Embryonic facial prominence (tissue), 1 donor: Measurements from ENCODE around the gene AOX1.
"Not testable (repeated sequence)": the region's sequence is repeated elsewhere in the genome, so short reads cannot be mapped to it uniquely, and the experiment has no call there.

Source experiments
- DNase-seq: peaks from one replicate; pipeline ENCODE4 v3.0.0-alpha.2; 2016; ENCODE audit errors: extremely low spot score

The AOX1 gene

DNA sequence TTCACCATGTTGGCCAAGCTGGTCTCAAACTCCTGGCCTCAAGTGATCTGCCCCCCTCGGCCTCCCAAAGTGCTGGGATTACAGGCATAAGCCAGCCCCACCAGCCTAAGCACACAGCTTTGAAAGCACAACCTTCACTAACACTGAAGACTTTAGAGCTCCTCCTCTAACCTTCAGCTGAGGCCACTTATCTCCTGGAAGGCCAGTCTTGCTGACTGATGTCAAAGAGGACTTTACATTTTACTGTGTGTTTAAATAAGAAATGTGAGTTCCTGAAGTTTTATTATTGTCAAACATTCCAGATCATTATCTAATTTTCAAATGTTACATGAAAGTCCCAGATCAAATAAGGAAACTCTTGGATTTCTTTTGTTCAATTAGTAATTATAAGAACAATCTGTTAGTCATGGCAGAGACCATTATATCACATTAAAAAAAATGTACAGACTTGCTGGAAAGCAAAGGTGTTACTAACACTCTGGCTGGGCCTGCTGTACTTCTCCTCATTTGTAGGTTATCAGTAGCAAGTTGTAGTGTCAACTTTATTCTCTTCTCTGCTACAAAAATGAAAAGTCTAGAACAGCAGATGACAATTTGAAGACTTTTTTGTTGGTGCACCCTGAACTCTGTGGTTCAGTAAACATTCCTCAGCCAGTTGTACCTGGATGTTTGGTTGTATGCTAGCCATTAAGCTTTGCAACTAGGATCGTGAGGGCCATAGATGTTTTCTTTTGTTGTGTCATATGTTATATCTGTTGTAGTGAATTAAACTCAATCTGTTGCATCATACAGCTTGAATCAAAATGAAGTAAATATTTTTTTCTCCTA is 80.0 kb downstream of the AOX1 start:
- no peak for DNase-seq

DNA sequence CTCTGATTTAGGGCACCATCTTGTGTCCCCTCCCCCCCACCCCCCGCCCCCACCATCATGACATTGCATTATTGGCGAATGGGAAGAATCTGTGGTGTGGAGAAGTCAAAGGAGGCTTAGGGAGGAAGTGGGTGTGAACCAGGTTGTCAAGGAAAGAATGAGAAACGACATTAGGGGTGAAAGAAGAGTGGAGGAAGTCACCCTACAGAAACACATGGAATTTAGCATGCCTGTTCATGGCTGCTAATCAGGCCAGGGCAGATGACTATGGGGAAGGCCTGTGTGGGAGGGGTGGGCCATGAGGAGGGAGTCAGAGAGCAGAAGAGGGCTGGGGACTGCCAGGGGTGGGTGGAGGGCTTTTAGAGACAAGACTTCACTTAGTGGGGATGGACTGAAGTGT is 81.6 kb downstream of the AOX1 start:
- DNase-seq = no peak

DNA sequence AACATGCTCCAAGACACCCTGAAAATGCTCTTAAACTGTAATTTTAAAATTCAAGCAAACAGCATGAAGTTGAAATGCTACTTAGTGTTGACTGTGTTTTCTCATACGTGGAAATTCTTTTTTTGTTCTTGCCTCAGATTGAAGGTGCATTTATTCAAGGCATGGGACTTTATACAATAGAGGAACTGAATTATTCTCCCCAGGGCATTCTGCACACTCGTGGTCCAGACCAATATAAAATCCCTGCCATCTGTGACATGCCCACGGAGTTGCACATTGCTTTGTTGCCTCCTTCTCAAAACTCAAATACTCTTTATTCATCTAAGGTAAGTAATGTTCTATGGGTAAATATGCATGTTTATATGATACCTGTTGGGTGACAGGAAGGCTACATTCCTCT is 82.7 kb downstream of the AOX1 start:
- no peak for DNase-seq

DNA sequence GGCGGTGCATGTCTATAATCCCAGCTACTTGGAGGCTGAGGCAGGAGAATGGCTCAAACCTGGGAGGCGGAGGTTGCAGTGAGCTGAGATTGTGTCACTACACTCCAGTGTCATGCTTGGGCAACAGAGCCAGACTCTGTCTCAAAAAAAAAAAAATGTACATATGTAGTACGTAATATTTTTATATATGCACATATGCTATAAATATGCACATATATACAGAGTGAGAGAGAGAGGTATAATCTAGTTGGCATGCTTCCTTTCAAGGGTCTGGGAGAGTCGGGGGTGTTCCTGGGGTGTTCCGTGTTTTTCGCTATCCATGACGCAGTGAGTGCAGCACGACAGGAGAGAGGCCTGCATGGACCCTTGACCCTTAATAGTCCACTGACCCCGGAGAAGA is 83.5 kb downstream of the AOX1 start:
- DNase-seq = no peak

DNA sequence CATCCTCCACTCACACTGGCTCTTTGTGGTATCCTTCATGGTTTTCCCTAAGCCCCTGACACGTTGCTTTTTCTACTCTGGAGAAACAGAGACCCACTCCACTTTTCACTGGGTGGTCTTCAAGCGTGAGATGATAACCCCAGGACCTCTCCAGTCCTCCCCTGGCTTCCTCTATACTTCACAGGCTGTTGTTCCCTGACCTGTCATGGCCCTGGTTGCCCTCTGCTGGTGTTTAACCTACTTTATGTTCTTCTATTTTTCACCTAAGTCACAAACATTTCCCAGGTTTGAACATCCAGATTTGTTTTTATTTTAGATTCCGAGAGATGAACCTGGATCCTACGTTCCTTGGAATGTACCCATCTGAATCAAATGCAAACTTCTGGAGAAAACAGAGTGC is 84.5 kb downstream of the AOX1 start:
- no peak for DNase-seq

DNA sequence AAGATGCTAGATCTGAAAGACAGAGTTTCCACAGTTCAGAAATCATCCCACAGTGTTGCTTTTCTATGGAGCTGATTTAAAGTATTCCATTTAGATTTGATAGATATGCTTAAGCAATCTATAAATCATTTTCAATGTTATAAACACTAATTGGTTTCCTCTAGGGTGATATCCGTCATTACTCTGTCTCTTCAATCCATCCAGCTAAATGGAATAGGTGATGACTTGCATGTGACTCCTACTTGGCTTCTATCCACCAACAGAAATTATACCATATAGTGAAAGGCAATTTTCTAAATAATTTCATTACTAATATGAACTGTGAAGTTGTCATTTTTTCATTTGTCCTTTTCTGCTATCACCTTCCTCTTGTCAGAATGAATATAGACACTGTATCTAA is 84.9 kb downstream of the AOX1 start:
- DNase-seq = no peak

DNA sequence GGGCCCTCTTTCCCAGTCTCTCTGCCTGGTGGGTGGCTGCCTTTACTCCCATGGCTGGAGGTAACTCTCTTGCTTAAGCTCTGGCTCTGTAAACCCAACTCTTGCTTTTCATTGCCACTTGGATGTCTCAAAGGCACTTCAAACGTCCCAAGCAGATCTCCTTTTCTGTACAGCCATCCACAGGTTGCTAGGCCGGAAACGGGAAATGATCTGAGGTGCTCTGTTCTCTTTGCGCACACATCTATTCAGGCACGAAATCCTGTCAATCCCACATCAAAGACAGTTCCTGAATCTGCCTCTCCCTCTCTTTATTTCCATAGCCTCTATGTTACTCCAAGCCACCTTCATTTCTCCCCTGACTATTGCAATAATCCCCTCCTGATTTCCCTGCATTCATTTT is 87.4 kb downstream of the AOX1 start:
- DNase-seq = no peak

DNA sequence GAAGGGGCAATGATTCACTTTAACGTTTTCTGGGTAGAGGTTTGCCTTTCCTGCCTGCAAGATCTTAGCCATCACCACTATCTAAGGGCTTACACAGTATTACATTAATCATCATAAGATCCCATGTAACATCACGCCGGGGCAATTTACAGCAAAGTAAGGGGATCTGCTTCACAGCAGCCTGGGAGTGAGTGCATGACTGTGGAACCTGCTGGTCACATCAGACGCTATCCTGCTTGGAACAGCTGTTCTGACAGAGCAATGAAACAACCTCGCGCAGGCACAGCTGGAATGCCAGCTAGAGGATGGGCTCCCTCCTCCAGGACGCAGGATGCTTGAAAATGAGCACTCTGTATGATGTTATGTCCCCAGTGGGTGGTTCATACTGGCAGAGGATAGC is 89.0 kb downstream of the AOX1 start:
- DNase-seq = no peak

DNA sequence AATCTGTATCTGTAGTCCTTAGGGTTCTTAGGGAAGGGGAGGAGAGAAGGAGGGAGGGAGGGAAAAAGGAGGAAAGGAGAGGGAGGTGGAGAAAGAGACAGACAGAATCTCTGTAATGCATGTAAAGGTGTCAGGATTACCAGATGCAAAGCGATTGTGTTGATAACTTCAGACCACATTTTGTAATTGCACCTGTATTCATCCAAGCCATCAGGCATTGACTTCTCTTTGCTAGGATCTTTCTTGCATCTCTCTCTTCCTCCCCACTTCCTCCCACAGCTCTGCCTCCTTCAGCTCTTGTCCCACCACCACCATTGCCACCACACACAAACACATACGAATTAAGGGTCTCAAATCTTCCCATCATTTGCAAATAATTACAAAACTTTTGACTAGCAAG is 91.4 kb downstream of the AOX1 start:
- DNase-seq = no peak

DNA sequence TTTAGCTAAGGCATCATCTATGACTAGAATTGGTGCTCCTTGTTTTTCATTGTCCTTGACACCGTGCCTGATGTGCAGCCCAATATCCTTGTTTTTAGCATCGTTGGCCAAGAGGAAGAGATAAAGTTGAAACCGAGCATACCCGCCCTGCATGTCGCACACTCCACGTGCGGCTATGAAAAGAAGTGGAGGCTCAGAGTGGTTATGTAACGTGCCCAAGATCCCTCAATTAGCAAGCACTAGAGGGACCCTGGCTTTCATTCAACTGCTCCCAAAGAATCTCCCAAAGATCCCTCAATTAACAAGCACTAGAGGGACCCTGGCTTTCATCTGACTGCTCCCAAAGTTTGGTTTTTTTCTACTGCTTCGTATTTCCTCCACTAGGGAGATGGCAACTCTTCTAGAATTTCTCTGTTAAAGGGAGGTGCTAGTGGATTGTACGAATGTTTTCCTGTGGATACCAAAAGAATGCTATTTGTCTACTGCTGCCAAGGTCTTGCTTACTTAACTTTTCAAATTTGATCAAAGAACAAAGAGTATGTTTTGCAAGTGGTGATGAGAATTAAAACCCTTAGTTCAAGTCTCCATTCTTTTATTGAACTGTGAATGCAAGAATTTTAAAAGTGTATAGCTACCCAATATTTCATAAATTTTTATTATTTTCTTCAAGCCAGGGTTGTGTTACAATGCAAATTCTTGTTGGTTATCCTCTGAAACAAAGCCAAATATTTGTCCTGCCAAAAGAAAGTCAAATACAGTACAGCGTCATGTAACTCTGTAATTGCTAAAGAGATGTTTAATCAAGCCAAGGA is 92.1 kb downstream of the AOX1 start:
- no peak for DNase-seq

DNA sequence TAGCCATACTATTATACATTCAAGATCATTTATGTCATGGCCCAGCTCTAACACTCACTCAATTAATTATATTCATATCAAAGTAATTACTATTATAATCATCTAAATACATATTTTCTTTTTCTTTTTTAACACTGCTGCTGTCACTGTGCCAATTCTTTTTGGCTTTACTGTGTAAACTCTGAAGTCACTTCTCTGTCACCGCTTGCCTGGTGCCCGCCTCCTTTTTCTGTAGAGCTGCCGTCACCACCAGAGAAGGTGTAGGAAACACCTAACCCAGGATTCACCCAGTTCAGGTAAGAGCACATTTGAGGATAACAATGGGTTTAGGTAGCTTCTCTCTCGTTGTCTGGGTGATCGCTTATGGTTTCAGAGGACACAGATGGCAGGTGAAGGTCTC is 93.3 kb downstream of the AOX1 start:
- DNase-seq = no peak

DNA sequence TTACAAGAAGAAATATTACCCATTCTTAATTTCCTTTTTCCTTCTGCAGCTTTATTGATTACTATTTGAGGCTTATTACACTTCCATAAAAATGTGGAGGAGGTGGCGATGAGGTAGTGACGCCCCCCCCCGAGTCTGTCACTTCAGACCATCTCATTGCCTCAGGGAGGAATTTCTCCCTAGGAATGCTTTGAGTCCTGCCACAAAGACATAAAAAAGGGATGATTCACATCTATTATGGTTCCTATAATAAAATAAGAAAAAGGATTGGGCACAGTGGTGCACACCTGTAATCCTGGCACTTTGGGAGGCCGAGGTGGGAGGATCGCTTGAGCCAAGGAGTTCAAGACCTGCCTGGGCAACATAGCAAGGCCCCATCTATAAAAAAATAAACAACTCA is 93.7 kb downstream of the AOX1 start:
- DNase-seq = no peak

DNA sequence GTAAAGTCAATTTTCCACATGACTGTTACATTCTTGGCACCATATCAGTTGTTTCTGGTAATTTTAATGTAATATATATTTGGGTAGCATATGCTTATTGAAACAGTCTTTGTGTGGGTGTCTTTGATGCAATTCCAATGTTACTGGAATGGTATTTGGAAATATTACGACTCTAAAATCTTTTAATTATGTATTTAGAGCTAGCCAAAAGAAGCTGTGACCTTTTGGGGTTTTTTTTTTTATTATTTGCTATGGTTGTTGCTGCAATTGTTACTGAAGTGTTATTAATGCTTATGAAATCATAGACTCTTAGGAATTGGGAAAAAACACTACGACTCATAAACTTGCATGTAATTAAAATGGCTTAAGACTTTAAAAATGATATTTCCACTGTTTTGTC is 95.9 kb downstream of the AOX1 start:
- DNase-seq = no peak

DNA sequence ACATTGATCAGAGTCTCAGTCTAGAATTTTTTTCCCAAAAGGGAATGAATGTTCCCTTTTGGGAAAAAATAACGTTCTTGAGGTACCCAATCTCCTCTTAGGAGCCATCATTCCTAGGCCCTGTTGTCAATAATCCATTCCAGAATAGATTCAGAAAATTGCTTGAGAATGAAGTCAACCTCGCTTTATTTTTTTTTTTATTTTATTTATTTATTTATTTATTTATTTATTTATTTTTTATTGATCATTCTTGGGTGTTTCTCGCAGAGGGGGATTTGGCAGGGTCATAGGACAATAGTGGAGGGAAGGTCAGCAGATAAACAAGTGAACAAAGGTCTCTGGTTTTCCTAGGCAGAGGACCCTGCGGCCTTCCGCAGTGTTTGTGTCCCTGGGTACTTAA is 96.6 kb downstream of the AOX1 start:
- not testable (repeated sequence) for DNase-seq

DNA sequence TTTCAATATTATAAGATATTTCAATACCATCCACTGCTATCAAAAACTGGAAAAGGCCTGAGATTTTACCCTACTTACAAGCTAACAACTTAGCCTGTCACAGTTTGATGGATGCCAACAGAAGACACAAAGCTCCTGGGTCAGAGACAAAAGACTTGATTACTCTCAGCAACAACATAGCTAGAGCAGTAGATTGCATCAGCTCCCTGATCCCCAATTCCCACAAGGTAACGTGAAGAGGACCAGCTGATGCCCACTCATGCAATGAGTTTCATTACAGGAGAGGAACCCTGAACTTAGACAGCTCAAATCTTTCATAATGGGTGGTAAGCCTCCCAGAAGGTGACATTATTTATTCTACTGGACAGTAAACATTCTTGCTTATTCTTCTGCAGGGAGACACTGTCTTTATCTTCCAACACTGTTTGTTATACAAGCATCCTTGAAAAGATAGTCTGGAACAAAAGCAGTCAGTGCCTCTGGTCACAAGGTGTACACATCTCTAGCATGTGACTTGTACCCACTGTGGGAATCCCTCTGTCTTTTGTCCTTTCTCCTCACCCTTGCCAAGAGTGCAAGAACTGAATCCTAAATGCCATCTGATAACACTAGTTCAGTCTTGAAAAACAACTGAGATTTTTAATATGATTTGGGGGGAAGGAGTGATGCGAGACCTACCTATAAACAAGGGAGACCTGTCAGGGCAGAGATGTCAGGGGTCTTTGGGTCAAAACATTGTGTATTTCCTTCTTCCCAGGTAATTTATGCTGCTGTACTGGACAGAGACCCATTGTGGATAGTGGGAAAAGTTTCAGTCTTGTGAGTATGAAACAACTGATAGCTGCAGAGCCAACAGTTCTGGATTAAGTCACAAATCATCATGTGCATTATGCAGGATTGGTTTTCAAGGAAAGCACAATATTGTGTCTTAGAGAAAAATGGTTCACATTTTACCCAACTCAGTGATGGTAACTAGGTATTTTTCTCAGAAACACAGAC is 102.4 kb downstream of the AOX1 start:
- no peak for DNase-seq

DNA sequence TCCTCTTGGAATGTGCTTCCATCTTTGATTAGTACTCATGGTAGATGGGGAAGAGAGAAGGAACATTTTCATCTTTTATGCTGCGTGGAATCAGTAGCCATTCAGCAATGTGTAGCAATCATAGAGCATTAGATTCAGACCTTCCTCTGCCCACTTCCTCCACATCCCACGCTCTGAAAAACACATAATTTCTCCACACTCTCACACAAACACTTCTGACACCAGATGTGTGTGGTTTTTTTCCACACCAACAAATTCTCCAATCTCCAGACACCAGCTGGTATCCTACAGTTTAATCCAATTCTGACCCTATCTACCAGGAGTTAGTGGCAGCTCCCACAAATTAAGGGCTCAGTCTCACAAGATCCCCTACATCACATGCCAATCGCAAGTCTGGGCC is 103.3 kb downstream of the AOX1 start:
- DNase-seq = no peak

DNA sequence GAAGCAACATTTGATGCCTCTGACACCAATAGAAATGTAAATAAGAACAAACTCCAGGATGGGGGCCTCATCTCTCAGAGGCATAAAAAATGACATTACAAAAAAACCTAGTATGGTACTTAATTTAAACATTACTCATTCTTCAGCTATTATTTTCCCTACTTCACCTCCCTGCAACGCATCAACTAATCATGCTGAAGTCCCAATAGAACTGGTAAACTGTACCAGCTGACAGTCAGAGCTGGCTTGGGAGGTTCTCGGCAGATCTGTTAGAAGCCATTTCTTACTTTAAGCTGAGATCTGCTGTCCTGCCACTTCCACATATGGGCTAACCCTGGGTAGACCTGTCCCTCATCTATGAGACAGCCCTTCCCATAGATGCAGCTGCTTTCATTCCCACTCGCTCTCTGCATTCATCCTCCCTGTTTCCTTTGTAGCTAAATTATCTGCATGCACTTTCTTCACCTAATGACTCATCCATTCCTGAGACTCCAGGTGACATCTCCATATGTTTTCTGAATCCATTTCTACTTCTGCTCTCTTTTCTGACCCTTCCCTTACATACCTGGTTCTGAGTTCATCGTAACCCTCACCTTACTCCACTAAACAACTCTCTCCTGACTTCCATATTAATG is 108.1 kb downstream of the AOX1 start:
- no peak for DNase-seq

DNA sequence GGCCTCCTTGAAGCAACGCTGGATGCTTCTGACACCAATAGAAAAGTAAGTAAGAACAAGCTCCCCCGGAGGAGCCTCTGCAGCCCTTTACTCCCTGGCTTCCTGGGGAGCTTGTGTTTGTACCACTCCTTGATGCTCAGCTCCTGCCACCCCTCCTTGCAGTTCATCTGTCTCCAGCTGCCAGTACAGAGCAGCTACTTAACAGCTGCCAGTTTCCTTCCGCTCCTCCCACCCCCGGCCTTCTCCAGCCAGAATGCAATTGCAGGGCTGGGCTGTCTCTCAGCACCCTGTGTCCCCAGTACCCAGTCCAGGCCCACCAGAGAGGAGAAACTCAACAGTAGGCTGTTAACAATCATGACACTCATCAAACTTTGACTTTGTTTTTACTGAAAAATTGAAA is 109.4 kb downstream of the AOX1 start:
- no peak for DNase-seq

DNA sequence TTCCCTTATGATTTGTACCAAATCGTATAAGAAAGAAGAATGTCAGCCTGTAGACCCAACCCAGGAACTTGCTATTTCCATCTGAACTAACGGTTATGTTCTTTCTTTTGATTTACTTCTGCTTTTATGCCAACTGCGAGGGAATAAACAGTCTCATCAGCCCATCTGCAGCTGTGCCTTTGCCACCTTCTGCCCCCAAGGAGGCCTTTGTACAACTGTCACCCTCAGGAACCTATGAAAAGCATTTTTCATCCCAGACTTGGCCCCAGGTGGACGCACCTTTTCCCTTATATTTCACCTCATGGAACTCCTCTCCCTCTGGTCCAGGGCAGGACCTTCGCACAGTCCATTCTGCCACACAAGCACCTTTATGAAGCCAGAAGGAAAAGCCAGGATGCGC is 109.8 kb downstream of the AOX1 start:
- no peak for DNase-seq

DNA sequence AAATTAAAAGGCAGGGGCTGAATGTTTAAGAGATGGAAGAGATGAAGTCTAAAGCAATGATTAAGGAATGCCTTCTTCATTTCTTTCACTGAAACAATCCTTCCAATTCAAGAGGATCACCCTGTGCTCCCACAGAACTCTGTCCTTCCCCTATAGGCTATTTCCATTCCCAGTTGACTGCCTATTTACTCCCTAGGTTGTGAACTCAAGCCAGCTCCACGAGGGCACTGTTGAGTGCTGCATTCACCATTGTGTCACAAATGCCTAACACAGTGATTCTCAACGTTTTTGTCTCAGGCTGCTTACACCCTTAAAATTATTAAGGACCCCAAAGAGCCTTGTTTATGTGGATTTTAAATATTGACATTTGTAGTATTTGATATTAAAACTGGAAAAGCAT is 112.4 kb downstream of the AOX1 start:
- no peak for DNase-seq

DNA sequence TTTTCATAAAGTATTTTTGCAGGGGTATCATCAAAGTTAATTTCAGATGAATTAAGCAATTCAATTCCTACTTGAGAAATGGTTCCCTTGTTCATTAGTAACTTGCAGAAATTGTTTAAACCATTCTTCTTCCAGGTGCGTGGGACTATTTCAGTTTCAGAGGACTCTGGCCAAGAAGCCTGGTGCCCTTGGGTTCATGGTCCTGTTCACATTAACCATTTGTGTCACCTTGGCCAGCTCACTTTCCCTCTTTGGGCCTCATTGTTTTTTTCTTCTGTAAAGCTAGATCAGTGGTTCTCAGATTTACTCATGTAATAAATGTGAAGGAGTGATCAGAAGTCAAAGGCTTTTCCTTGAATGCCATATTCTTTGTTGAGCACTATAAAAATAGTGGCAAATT is 113.5 kb downstream of the AOX1 start:
- DNase-seq = no peak

DNA sequence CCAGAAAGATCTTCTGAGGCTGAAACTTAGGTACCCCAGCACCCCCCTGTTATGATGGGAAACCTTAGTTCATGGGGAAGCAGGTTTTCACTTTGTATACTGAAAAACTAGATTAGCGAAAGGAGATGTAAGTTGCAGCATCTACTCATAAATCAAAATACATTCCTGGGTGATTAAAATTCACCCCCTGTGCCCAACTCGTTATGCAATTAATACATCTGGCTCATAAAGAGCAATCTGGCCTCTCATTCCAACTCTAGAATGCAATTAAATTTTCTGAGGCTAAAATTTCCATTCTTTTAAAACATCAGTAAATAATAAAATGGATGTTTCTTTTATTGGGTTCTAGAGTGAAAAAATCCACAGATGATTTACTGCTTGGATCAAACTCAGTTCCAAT is 115.0 kb downstream of the AOX1 start:
- DNase-seq = no peak
